ENCODE results near the gene NDUFB8.

The NDUFB8 gene

DNA sequence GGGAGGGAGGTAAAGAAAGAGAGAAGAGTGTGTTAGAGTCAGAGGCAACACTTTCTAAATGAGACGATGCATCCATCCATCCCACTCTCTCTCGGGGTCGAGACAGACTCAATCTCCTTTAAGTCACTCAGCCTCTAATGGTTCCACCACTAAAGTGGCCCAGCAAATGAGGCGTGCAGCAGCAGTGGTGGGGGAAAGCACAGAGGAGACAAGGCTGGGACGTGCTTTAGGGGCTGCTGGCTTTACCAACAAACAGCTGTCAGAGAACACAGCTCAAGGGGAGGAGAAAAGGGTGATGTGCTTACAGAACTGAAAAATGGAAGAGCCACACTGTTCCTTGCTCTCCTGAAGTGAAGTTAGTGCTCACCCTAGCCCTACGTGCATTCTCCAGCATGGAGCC is 5.5 kb downstream of the NDUFB8 start:
- no peak for TF ChIP-seq CTCF (IDR thresholded peaks at IDR 0.05)
- Mint-ChIP-seq H3K36me3 (ENCODE audit: low read depth) (peaks cover 38% of the 10 kb centered on the region), H3K4me3 (no peak overlapping the region), H3K27ac (no peak overlapping the region), H3K9me3 (no peaks in the 10 kb centered on the region), H3K27me3 (ENCODE audit: low read depth, poor library complexity) (peaks cover 33% of the 10 kb centered on the region), H3K4me1 (peaks cover 16% of the 10 kb centered on the region)
- DNase-seq, result no peak

- DNase-seq, result no peak
- Mint-ChIP-seq H3K36me3 (ENCODE audit: low read depth) (peaks cover 38% of the 10 kb centered on the region), H3K4me1 (peaks cover 5% of the 10 kb centered on the region), H3K4me3 (no peak overlapping the region), H3K27me3 (ENCODE audit: low read depth, poor library complexity) (peaks cover 35% of the 10 kb centered on the region), H3K9me3 (no peaks in the 10 kb centered on the region), H3K27ac (no peak overlapping the region)
- no peak for TF ChIP-seq CTCF (IDR thresholded peaks at IDR 0.05)
Observed at GRCh38 chr10:100522945-100523344, 6.7 kb downstream of the NDUFB8 start.

DNA sequence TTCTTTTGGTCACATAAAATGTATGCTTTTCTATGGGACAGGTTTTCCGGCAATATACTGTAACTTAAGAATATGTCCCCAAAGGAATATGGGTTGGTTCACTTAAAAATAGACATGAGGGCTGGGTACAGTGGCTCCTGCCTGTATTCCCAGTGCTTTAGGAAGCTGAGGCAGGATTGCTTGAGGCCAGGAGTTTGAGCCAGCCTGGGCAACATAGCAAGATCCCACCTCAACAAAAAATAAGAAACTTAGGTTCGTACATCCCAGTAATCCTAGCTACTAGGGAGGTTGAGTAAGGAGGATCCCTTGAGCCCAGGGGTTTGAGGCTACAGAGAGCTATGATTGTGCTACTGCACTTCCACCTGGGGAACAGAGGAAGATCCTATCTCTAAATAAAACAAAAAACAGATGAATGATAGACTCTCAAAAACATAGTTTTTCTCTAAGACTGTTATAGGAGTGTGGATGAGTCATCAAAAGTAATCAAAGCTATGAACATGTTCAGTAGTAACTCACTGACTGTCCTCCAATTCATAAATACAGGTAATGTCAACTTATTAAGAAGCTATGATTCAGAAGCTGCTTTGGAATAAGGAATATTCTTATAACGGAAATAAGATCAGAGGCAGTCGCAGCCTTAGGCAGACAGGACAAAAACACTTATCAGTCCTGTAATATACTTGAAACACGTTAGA is 7.4 kb downstream of the NDUFB8 start:
- H3K27me3 Mint-ChIP-seq (ENCODE audit: low read depth, poor library complexity), result peaks cover 38% of the 10 kb centered on the region
- no peak overlapping the region for H3K27ac Mint-ChIP-seq
- peaks cover 5% of the 10 kb centered on the region for H3K4me1 Mint-ChIP-seq
- H3K4me3 Mint-ChIP-seq, result no peak overlapping the region
- H3K9me3 Mint-ChIP-seq, result no peaks in the 10 kb centered on the region
- DNase-seq, result no peak
- no peak for TF ChIP-seq CTCF (IDR thresholded peaks at IDR 0.05)
- H3K36me3 Mint-ChIP-seq (ENCODE audit: low read depth), result peaks cover 38% of the 10 kb centered on the region

DNA sequence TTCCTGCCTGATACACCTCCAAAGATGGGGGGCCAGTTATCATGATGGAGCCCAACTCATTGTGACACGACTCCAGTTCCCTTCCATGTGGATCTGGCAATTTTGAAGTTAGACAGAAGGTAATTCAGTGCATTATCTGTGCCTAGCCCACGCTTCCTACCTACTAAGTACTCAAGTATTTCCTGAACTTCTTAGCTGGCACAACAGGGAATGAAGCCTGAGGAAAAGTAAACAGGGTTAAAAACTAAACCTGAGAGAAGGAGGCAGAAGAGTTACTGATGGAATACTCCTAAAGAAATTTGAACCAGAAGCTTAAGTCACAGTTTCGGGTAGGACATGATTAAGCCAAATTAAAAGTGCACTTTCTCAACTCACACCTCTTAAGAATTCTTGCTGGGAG is 8.9 kb downstream of the NDUFB8 start:
- TF ChIP-seq CTCF (IDR thresholded peaks at IDR 0.05), result no peak
- Mint-ChIP-seq H3K27me3 (ENCODE audit: low read depth, poor library complexity) (peaks cover 38% of the 10 kb centered on the region), H3K36me3 (ENCODE audit: low read depth) (peaks cover 34% of the 10 kb centered on the region), H3K27ac (no peak overlapping the region), H3K4me3 (no peak overlapping the region), H3K4me1 (peaks cover 5% of the 10 kb centered on the region), H3K9me3 (no peaks in the 10 kb centered on the region)
- DNase-seq, result no peak

DNA sequence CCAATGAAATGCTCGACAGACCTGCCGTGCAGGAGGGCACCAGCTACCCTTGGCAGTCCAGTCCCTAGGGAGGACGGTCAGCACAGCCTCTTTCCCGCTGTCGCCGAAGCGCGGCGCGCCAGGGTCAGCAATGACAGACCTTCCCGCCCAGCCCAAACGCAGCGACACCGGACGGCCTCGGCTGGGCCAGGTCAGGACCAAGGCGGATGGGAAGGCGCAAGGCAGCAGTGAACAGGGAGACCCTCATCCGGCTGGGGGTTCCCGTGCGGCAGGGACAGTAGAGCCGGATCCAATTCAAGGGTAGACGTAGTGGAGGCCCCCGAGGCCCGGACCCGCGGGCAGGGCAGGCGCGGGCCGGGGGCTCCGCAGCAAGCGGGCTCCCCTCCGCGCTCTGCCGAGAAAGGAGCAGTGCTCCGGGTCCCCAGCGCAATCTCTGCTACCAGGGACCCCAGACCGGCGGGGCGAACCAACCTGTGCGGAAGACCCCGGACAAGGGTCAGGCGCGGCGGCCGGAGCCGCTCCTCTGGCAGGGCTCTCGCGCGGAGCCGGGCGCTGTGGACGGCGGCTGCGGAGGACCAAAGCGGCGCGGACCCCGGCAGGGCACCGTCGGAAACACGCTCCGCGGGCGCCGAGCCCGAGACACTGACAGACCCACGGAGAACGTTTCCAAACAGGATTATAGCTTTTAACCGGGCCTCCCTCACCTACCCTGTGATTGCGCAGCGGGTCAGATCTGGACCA is 10.2 kb downstream of the NDUFB8 start, which contains the start of gene SEC31B:
SEC31B (minus strand) TSS at position 551 of the 741 bp plus-strand sequence. CDS start 2,909 bp downstream, outside the sequence.
- peak within 1 kb of the TSS; percentile 92 for H3K27ac Mint-ChIP-seq
- H3K4me1 Mint-ChIP-seq, result peaks cover 5% of the 10 kb centered on the region
- DNase-seq, result peak; percentile 78
- no peak for TF ChIP-seq CTCF (IDR thresholded peaks at IDR 0.05)
- peaks cover 24% of the 10 kb centered on the region for H3K36me3 Mint-ChIP-seq (ENCODE audit: low read depth)
- peak within 1 kb of the TSS; percentile 95 for H3K4me3 Mint-ChIP-seq
- H3K9me3 Mint-ChIP-seq, result no peaks in the 10 kb centered on the region
- H3K27me3 Mint-ChIP-seq (ENCODE audit: low read depth, poor library complexity), result peaks cover 35% of the 10 kb centered on the region

Data from nephron progenitor cell (in vitro differentiated cells).